SKM-1 treated with dmso at 0.1 percent for 144 hours (cell line): ENCODE results near the gene CHRNG.

ENCODE experiments used
- DNase-seq: peaks from one replicate; lab custom pipeline; 2025; ENCODE audit not compliant: unreplicated experiment; lab: John Stamatoyannopoulos, UW

Gene CHRNG, protein sequence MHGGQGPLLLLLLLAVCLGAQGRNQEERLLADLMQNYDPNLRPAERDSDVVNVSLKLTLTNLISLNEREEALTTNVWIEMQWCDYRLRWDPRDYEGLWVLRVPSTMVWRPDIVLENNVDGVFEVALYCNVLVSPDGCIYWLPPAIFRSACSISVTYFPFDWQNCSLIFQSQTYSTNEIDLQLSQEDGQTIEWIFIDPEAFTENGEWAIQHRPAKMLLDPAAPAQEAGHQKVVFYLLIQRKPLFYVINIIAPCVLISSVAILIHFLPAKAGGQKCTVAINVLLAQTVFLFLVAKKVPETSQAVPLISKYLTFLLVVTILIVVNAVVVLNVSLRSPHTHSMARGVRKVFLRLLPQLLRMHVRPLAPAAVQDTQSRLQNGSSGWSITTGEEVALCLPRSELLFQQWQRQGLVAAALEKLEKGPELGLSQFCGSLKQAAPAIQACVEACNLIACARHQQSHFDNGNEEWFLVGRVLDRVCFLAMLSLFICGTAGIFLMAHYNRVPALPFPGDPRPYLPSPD

DNA sequence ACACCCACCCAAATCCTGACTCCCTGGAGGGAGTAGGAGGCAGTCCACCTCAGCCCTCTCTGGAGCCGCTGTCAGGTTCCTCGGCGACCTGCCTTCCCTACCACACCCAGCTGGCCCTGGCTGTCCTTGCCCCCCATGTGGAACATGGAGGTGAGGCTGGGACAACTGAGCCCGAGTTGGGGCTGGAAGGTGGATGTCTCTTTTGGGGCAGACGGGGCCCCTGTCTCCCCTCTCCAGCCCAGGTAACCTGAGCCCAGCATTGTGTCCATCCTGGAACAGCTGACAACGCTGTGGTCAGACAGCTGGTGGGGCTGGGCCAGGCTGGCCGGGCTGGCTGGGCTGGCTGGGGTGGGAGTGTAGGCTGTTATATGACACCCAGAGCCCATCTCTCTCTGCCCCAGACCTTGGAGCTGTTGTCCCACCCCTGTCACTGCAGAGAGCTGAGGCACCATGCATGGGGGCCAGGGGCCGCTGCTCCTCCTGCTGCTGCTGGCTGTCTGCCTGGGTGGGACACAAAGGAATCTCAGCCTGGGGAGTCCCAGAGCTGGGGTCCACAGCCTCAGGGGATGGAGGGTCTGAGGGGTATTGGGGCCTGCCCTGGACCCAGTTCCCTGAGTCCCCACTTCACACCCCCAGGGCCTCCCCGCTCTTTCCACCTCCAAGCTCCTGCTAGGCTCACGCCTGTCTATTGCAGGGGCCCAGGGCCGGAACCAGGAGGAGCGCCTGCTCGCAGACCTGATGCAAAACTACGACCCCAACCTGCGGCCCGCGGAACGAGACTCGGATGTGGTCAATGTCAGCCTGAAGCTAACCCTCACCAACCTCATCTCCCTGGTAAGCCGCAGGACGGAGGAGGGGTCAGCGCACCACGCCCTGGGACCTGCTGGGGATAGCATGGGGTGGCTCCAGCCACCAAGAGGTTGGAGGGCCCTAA, at the start of gene CHRNG:
TSS of gene CHRNG (plus strand) at position 395 of the 934 bp plus-strand sequence. CDS start at position 451, 56 bp downstream.
- DNase-seq, result no peak

- no peak for DNase-seq
These were observed 49.0 kb upstream of the CHRNG start for GRCh38 chr2:232490221-232491138.

- DNase-seq, result no peak
These were observed 48.2 kb upstream of the CHRNG start for GRCh38 chr2:232491139-232491780.

- no peak for DNase-seq
These were observed 47.1 kb upstream of the CHRNG start for GRCh38 chr2:232492236-232492848.

DNA sequence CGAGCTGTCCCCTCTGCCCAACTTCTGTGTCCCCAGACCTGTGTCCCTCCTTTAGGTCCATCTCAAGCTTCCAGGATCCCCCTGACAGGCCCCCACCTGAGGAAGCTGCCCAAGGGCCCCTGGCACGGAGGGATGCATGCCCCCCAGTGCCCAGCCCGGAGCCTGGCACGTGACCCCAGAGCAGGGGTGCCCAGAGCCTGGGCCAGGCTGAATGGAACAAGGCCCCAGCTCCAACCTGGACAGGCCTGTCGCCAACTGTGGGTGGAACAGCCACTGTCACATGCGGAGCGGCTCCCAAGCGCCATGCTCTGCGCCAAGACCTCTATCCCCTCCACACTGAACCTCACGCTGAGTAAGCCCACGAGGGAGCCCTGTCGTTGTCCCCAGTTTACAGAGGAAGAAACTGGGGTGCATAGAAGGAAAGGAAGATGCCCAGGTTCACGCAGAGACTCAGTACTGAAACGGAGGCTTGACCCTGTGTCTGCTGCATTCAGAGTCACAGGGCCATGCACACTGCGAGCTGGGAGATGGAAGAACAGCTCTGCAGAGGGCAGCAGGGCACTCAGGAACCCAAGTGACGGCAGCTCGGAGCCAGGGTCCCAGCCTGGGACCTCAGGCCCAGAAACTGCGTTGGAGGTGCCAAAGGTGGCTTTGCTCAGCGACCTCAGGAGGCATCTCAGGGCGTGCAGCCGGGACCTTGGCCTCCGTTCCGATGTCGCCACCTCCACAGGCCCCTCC, 46.4 kb upstream of the CHRNG start:
- no peak for DNase-seq

- no peak for DNase-seq
These were observed 45.6 kb upstream of the CHRNG start for GRCh38 chr2:232493701-232494474.

GRCh38 chr2:232494542-232494941, 45.0 kb upstream of the CHRNG start:
- DNase-seq, result no peak

DNA sequence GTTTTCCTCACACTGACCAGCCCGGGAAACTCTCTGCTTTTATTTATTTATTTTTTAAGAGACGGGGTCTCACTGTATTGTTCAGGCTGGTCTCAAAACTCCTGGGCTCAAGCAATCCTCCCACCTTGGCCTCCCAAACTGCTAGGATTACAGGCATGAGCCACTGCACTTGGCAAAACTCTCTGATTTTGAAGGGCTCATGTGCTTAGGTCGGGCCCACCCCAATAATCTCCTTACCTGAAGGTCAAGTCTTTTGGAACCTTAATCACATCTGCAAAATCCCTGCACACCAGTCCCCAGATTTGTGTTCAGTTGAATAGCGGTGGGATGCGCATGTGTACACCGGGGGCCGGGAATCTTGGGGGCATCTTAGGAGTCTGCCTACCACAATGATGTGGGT, 44.2 kb upstream of the CHRNG start:
- no peak for DNase-seq

DNA sequence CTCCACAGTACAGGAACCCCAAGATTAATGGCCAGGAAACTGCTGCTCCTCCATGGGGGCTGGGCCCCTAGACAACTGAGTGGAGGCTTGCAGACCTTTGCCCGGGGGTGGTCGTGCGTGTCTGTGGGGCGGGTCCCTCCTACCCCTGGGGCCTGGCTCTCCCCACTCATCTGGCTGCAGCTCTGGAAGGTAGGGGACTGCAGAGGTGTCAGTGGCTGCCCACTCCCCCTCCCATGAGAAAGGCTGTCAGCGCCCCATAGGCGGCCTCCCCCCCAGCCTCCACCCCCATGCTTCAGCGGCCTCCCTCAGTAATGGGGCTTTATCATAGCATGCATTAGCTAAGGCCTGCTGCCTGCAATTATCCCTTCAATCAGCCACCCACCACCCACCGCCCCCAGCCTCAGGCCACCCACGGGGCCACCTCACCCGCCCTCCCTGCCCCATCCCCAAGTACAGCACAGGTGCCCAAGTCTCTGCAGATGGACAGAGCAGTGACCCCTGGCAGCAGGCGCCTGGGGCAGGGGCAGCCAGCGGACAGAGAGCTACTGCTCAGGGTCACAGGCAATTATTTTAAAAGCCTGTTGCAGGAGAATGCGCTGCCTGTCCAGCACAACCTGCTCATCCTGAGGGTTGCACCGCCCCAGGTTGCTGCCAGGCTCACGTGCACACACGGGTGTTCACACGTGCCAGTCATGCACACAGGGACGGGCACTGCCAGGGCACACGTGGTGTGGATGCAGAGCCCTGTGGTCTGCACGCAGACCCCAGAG, 42.8 kb upstream of the CHRNG start:
- DNase-seq, result no peak

DNA sequence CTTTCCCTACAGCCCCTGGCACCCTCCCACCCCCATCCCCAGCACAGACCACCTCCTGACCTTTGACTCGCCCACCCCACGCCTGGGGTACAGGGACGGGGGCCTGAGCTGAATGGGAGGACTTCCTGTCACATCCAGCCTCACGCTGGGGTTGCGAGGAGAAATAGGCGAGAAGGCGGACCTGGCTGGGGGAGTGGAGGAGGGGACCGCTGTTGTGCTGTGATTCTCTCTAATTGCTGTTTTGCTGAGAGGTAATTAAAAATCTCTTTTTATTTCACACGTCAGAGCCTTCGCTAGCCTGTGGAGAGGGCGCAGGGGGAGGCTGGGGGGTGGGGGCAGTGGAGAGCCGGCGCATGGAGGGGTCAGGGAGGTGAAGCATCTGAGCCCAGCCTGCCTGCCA, 42.1 kb upstream of the CHRNG start:
- DNase-seq, result no peak

GRCh38 chr2:232498452-232498851, 41.0 kb upstream of the CHRNG start:
- DNase-seq, result no peak

GRCh38 chr2:232501331-232501771, 38.1 kb upstream of the CHRNG start:
- DNase-seq, result no peak

DNA sequence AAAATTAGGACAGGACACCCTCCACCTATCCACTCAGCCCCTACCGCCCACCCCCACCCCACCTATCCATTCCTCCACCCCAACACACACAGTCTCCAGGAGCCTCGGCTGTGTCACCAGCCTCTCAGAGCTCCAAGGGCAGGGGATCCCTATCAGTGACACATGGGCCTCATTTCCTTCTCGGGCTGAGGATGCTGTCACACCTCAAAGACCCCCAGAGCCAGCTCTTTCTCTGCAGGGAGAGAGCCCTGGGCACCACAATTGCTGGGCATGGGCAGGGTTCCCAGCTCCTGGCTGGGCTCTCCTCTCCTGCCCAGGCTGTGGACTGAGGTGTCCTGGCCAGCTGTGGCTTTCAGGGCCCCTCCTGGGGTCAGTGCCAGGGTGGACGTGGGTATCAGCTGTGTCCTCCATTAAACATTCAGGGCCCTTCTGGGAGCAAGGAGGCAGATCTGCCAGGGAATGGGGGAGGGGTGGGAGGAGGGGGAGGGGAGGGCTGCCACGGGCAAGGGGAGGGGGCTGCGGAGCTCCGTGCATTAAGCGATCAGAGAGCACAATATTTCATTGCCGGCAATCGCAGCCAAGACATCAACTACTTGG, 37.6 kb upstream of the CHRNG start:
- DNase-seq, result no peak

- no peak for DNase-seq
These were observed 37.0 kb upstream of the CHRNG start for GRCh38 chr2:232502511-232502910.

DNA sequence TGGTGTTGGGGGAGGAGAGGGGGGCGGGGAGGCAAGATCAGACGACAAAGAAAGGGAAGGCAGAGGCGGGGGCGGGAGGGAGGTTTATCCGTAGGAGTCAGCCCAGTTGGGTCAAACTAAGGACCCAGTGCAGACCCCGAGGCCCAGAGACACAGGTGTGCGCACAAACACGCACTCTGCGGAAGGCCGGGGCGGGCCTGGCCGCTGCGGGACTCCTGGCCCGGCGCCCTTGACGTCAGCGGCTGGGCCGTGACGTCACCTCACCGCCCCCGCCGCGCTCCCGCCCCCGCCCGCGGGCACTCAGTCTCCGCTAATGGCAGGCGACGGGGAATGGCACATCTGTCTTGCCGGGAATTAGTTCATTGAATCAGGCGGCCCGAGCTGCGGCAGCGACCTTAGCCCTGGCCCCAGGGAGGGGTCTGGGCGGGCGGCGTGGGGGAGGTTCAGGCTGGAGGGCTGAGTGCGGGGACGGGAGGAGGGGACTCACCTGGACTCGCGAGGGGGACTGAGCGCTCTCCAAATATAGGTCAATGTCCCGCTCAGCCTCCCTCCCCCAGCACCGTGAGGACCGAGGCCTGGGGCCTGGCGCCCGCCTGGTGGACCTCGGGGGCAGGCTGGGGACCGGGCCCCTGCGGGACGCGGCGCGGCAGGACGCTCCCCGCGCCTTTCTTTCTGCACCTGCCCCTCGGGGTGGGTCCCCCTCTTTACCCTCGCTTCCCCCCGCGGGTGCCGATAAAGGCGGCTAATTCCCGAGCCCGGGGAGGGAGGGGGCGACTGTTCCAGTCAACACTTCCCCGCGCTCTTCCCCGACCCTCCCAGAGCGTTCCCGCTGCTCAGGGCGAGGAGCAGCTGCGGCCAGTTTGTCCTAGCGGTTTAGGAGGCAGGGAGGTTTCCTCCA, 36.3 kb upstream of the CHRNG start:
- no peak for DNase-seq

DNA sequence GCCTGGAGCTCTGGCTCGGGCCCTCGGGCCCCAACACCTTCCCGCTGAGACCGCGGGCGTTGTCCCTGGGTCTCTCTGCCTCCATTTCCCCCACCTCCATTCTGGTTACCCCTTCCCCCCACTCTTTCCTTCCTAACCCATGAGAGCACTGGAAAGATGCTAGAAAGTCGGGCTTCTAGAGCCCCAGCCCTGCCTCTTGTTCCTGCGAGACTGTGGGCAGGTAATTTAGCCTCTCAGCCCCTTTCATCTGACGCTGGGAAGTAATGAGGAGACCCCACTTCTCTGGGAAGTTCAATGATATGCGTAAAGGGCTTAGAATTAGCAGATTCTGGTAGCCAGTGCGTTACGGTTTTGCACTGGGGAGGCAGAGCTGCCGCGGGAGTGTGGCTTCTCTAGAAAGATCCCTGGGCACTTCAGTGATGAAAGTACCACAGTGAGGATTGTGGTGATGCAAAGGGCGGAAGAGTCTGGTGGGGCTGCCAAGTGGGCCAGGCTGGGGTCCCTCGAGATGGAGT, 35.6 kb upstream of the CHRNG start:
- DNase-seq, result no peak
